Measurements from ENCODE around the gene TNS1.

The TNS1 gene

GRCh38 chr2:218028562-218029348, 26.0 kb upstream of the TNS1 start:
- Histone ChIP-seq H3K9me3 (ENCODE audit: insufficient read depth, low read depth, low read length) (no peaks in the 10 kb centered on the region), H3K36me3 (ENCODE audit: insufficient read depth, low read length) (no peaks in the 10 kb centered on the region), H3K4me3 (ENCODE audit: low read length) (no peak overlapping the region), H3K27me3 (ENCODE audit: insufficient read depth, low read length) (peaks cover 22% of the 10 kb centered on the region), H3K27ac (ENCODE audit: low read depth, low read length) (no peak overlapping the region), H3K4me1 (ENCODE audit: insufficient read depth, low read length) (peaks cover 7% of the 10 kb centered on the region; the same call in 1 of the 2 replicates), H3K9ac (ENCODE audit: low read depth, low read length) (no peak overlapping the region)
- 89% methylated on average over 5 of the region's 6 CpGs for WGBS

GRCh38 chr2:218028189-218028495, 25.3 kb upstream of the TNS1 start:
- H3K9ac ChIP-seq (ENCODE audit: low read depth, low read length), result no peak overlapping the region
- no peak overlapping the region for H3K4me3 ChIP-seq (ENCODE audit: low read length)
- H3K27me3 ChIP-seq (ENCODE audit: insufficient read depth, low read length), result peaks cover 16% of the 10 kb centered on the region
- H3K4me1 ChIP-seq (ENCODE audit: insufficient read depth, low read length), result peaks cover 4% of the 10 kb centered on the region; the same call in 1 of the 2 replicates
- no peak overlapping the region for H3K27ac ChIP-seq (ENCODE audit: low read depth, low read length)
- H3K36me3 ChIP-seq (ENCODE audit: insufficient read depth, low read length), result no peaks in the 10 kb centered on the region
- no peaks in the 10 kb centered on the region for H3K9me3 ChIP-seq (ENCODE audit: insufficient read depth, low read depth, low read length)
- WGBS, result 92% methylated on average over 2 of the region's 2 CpGs

GRCh38 chr2:218027426-218028188, 24.8 kb upstream of the TNS1 start:
- Histone ChIP-seq H3K36me3 (ENCODE audit: insufficient read depth, low read length) (no peaks in the 10 kb centered on the region), H3K27me3 (ENCODE audit: insufficient read depth, low read length) (peaks cover 10% of the 10 kb centered on the region; the same call in 1 of the 2 replicates), H3K4me1 (ENCODE audit: insufficient read depth, low read length) (peaks cover 4% of the 10 kb centered on the region; the same call in 1 of the 2 replicates), H3K9me3 (ENCODE audit: insufficient read depth, low read depth, low read length) (no peaks in the 10 kb centered on the region), H3K27ac (ENCODE audit: low read depth, low read length) (no peak overlapping the region), H3K9ac (ENCODE audit: low read depth, low read length) (no peak overlapping the region), H3K4me3 (ENCODE audit: low read length) (no peak overlapping the region)
- WGBS, result 91% methylated on average over 6 of the region's 6 CpGs

GRCh38 chr2:218026676-218027425, 24.1 kb upstream of the TNS1 start:
- Histone ChIP-seq H3K27me3 (ENCODE audit: insufficient read depth, low read length) (peaks cover 3% of the 10 kb centered on the region; the same call in 1 of the 2 replicates), H3K4me3 (ENCODE audit: low read length) (no peak overlapping the region), H3K9me3 (ENCODE audit: insufficient read depth, low read depth, low read length) (no peaks in the 10 kb centered on the region), H3K27ac (ENCODE audit: low read depth, low read length) (no peak overlapping the region), H3K9ac (ENCODE audit: low read depth, low read length) (no peak overlapping the region), H3K36me3 (ENCODE audit: insufficient read depth, low read length) (no peaks in the 10 kb centered on the region), H3K4me1 (ENCODE audit: insufficient read depth, low read length) (peaks cover 4% of the 10 kb centered on the region; the same call in 1 of the 2 replicates)
- 87% methylated on average over 17 of the region's 17 CpGs for WGBS

GRCh38 chr2:218026244-218026643, 23.4 kb upstream of the TNS1 start:
- Histone ChIP-seq H3K36me3 (ENCODE audit: insufficient read depth, low read length) (no peaks in the 10 kb centered on the region), H3K4me3 (ENCODE audit: low read length) (no peak overlapping the region), H3K27ac (ENCODE audit: low read depth, low read length) (no peak overlapping the region), H3K27me3 (ENCODE audit: insufficient read depth, low read length) (no peaks in the 10 kb centered on the region), H3K9me3 (ENCODE audit: insufficient read depth, low read depth, low read length) (no peaks in the 10 kb centered on the region), H3K9ac (ENCODE audit: low read depth, low read length) (no peak overlapping the region), H3K4me1 (ENCODE audit: insufficient read depth, low read length) (peaks cover 4% of the 10 kb centered on the region; the same call in 1 of the 2 replicates)
- 91% methylated on average over 6 of the region's 7 CpGs for WGBS

GRCh38 chr2:218024871-218025270, 22.1 kb upstream of the TNS1 start:
- H3K27ac ChIP-seq (ENCODE audit: low read depth, low read length), result no peak overlapping the region
- WGBS, result 87% methylated on average over 2 of the region's 2 CpGs
- H3K9me3 ChIP-seq (ENCODE audit: insufficient read depth, low read depth, low read length), result no peaks in the 10 kb centered on the region

GRCh38 chr2:218024336-218024735, 21.5 kb upstream of the TNS1 start:
- H3K27ac ChIP-seq (ENCODE audit: low read depth, low read length), result no peak overlapping the region
- WGBS, result 84% methylated on average over 2 of the region's 2 CpGs
- H3K9me3 ChIP-seq (ENCODE audit: insufficient read depth, low read depth, low read length), result no peaks in the 10 kb centered on the region

More at GRCh38 chr2:218024871-218025270, 22.1 kb upstream of the TNS1 start:
- Histone ChIP-seq H3K27me3 (ENCODE audit: insufficient read depth, low read length) (no peaks in the 10 kb centered on the region), H3K4me1 (ENCODE audit: insufficient read depth, low read length) (peaks cover 4% of the 10 kb centered on the region; the same call in 1 of the 2 replicates), H3K36me3 (ENCODE audit: insufficient read depth, low read length) (no peaks in the 10 kb centered on the region), H3K9ac (ENCODE audit: low read depth, low read length) (no peak overlapping the region), H3K4me3 (ENCODE audit: low read length) (no peak overlapping the region)

GRCh38 chr2:218023636-218024035, 20.8 kb upstream of the TNS1 start:
- no peak overlapping the region for H3K9ac ChIP-seq (ENCODE audit: low read depth, low read length)
- no peak overlapping the region for H3K4me3 ChIP-seq (ENCODE audit: low read length)
- no peaks in the 10 kb centered on the region for H3K36me3 ChIP-seq (ENCODE audit: insufficient read depth, low read length)
- WGBS, result 80% methylated on average over 3 of the region's 3 CpGs
- H3K27ac ChIP-seq (ENCODE audit: low read depth, low read length), result no peak overlapping the region
- no peaks in the 10 kb centered on the region for H3K9me3 ChIP-seq (ENCODE audit: insufficient read depth, low read depth, low read length)
- H3K27me3 ChIP-seq (ENCODE audit: insufficient read depth, low read length), result no peaks in the 10 kb centered on the region
- H3K4me1 ChIP-seq (ENCODE audit: insufficient read depth, low read length), result peaks cover 4% of the 10 kb centered on the region; the same call in 1 of the 2 replicates

More at GRCh38 chr2:218024336-218024735, 21.5 kb upstream of the TNS1 start:
- Histone ChIP-seq H3K36me3 (ENCODE audit: insufficient read depth, low read length) (no peaks in the 10 kb centered on the region), H3K27me3 (ENCODE audit: insufficient read depth, low read length) (no peaks in the 10 kb centered on the region), H3K4me3 (ENCODE audit: low read length) (no peak overlapping the region), H3K9ac (ENCODE audit: low read depth, low read length) (no peak overlapping the region), H3K4me1 (ENCODE audit: insufficient read depth, low read length) (peaks cover 4% of the 10 kb centered on the region; the same call in 1 of the 2 replicates)

GRCh38 chr2:218022851-218023530, 20.2 kb upstream of the TNS1 start:
- no peaks in the 10 kb centered on the region for H3K9me3 ChIP-seq (ENCODE audit: insufficient read depth, low read depth, low read length)
- WGBS, result 93% methylated on average over 7 of the region's 7 CpGs
- no peak overlapping the region for H3K27ac ChIP-seq (ENCODE audit: low read depth, low read length)
- H3K27me3 ChIP-seq (ENCODE audit: insufficient read depth, low read length), result no peaks in the 10 kb centered on the region
- H3K36me3 ChIP-seq (ENCODE audit: insufficient read depth, low read length), result no peaks in the 10 kb centered on the region
- peaks cover 4% of the 10 kb centered on the region; the same call in 1 of the 2 replicates for H3K4me1 ChIP-seq (ENCODE audit: insufficient read depth, low read length)
- H3K4me3 ChIP-seq (ENCODE audit: low read length), result no peak overlapping the region
- no peak overlapping the region for H3K9ac ChIP-seq (ENCODE audit: low read depth, low read length)

GRCh38 chr2:218022131-218022850, 19.5 kb upstream of the TNS1 start:
- Histone ChIP-seq H3K9ac (ENCODE audit: low read depth, low read length) (no peak overlapping the region), H3K27me3 (ENCODE audit: insufficient read depth, low read length) (no peaks in the 10 kb centered on the region), H3K27ac (ENCODE audit: low read depth, low read length) (no peak overlapping the region), H3K36me3 (ENCODE audit: insufficient read depth, low read length) (no peaks in the 10 kb centered on the region), H3K9me3 (ENCODE audit: insufficient read depth, low read depth, low read length) (no peaks in the 10 kb centered on the region), H3K4me3 (ENCODE audit: low read length) (no peak overlapping the region), H3K4me1 (ENCODE audit: insufficient read depth, low read length) (peaks cover 4% of the 10 kb centered on the region; the same call in 1 of the 2 replicates)
- WGBS, result 86% methylated on average over 9 of the region's 10 CpGs
